RWPE2 (cell line): ENCODE results near the gene SPIRE2.

Experiments used
- ATAC-seq: fragments of 200-7000 bp; cut with Tn5 transposase; 3 replicates; pipeline ENCODE4 v1.9.1; 2021; ENCODE audit warnings: low read depth
- DNase-seq: peaks from one replicate; pipeline ENCODE4 v3.0.0-alpha.2; 2020; ENCODE audit warnings: low spot score
- H3K27ac ChIP-seq: fragments of 450-650 bp; 2 replicates; pipeline ENCODE4 v1.5.1; 2017; ENCODE audit warnings: mild to moderate bottlenecking; ENCODE audit not compliant: poor library complexity, severe bottlenecking
- H3K27me3 ChIP-seq: fragments of 250-450 bp; sonication (Bioruptor Pico); 2 replicates; pipeline ENCODE4 v1.5.1; 2021; ENCODE audit warnings: mild to moderate bottlenecking, moderate library complexity; ENCODE audit not compliant: insufficient read depth, poor library complexity, severe bottlenecking
- H3K36me3 ChIP-seq: fragments of 250-450 bp; sonication (Bioruptor Pico); 2 replicates; pipeline ENCODE4 v1.5.1; 2020; ENCODE audit warnings: low read depth, mild to moderate bottlenecking, moderate library complexity
- H3K4me1 ChIP-seq: fragments of 250-450 bp; sonication (Bioruptor Pico); 2 replicates; pipeline ENCODE4 v1.5.1; 2021; ENCODE audit warnings: mild to moderate bottlenecking, moderate library complexity; ENCODE audit not compliant: insufficient read depth, poor library complexity, severe bottlenecking
- H3K4me3 ChIP-seq: fragments of 250-450 bp; sonication (Bioruptor Pico); 2 replicates; pipeline ENCODE4 v1.5.1; 2021; ENCODE audit warnings: mild to moderate bottlenecking, moderate library complexity; ENCODE audit not compliant: severe bottlenecking
- H3K9me3 ChIP-seq: fragments of 250-450 bp; sonication (Bioruptor Pico); 2 replicates; pipeline ENCODE4 v1.5.1; 2021; ENCODE audit warnings: mild to moderate bottlenecking, moderate library complexity; ENCODE audit not compliant: severe bottlenecking
- TF ChIP-seq, protein P1 (sequence below): fragments of 450-650 bp; IDR thresholded peaks from one replicate; pipeline ENCODE4 v1.5.1; 2017; ENCODE audit warnings: mild to moderate bottlenecking, moderate library complexity; ENCODE audit not compliant: poor library complexity, severe bottlenecking

SPIRE2 gene

GRCh38 chr16:89869911-89870310 is 41.6 kb downstream of the SPIRE2 start:
- DNase-seq (no peak), ATAC-seq (no peak)
- Histone ChIP-seq H3K27ac (no peak overlapping the region), H3K4me3 (no peak overlapping the region), H3K36me3 (peaks cover 5% of the 10 kb centered on the region), H3K4me1 (peaks cover 5% of the 10 kb centered on the region), H3K27me3 (no peaks in the 10 kb centered on the region), H3K9me3 (peaks cover 6% of the 10 kb centered on the region)
- TF ChIP-seq, protein P1, sequence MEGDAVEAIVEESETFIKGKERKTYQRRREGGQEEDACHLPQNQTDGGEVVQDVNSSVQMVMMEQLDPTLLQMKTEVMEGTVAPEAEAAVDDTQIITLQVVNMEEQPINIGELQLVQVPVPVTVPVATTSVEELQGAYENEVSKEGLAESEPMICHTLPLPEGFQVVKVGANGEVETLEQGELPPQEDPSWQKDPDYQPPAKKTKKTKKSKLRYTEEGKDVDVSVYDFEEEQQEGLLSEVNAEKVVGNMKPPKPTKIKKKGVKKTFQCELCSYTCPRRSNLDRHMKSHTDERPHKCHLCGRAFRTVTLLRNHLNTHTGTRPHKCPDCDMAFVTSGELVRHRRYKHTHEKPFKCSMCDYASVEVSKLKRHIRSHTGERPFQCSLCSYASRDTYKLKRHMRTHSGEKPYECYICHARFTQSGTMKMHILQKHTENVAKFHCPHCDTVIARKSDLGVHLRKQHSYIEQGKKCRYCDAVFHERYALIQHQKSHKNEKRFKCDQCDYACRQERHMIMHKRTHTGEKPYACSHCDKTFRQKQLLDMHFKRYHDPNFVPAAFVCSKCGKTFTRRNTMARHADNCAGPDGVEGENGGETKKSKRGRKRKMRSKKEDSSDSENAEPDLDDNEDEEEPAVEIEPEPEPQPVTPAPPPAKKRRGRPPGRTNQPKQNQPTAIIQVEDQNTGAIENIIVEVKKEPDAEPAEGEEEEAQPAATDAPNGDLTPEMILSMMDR, result no peak

DNA sequence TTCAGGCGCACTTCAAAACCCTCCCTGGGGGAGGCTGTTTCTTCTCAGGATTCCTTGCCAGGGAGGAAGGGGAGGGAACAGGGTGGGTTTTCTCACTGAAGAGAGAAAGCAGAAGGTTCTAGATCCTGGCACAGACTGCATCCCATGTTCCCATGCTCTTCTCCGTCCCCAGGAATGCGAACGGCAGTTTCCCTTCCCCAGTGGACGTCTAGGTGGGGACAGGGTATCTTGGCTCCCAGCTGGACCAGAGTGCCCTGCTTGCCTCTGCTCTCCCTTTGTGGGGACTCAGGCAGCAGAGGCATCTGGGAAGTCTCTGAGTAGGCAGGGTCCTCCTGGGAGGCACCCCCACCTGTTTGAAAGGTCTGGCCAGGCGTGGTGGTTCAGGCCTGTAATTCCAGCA is 42.2 kb downstream of the SPIRE2 start:
- ATAC-seq, result no peak
- Histone ChIP-seq H3K4me3 (no peak overlapping the region), H3K36me3 (peaks cover 9% of the 10 kb centered on the region), H3K27ac (no peak overlapping the region), H3K4me1 (peaks cover 5% of the 10 kb centered on the region), H3K27me3 (no peaks in the 10 kb centered on the region), H3K9me3 (peaks cover 6% of the 10 kb centered on the region)
- no peak for DNase-seq
- TF ChIP-seq, protein P1, result no peak

GRCh38 chr16:89871895-89872294 is 43.6 kb downstream of the SPIRE2 start:
- no peak overlapping the region for H3K27ac ChIP-seq
- H3K36me3 ChIP-seq, result peaks cover 18% of the 10 kb centered on the region
- H3K27me3 ChIP-seq, result no peaks in the 10 kb centered on the region
- ATAC-seq (no peak), DNase-seq (no peak)
- peaks cover 6% of the 10 kb centered on the region for H3K9me3 ChIP-seq
- peaks cover 5% of the 10 kb centered on the region for H3K4me1 ChIP-seq
- no peak overlapping the region for H3K4me3 ChIP-seq
- TF ChIP-seq, protein P1, result no peak

- Histone ChIP-seq H3K4me1 (peaks cover 5% of the 10 kb centered on the region), H3K27me3 (no peaks in the 10 kb centered on the region)
- TF ChIP-seq, protein P1, result no peak
Observed at GRCh38 chr16:89873109-89873971, 45.1 kb downstream of the SPIRE2 start, which contains the start of gene TCF25. Gene TCF25 (plus strand): TSS chr16:89873592. CDS start chr16:89873668, 76 bp downstream.

More at GRCh38 chr16:89873109-89873971, 45.1 kb downstream of the SPIRE2 start, which contains the start of gene TCF25:
- Histone ChIP-seq H3K36me3 (peaks cover 26% of the 10 kb centered on the region), H3K9me3 (peaks cover under 1% of the 10 kb centered on the region), H3K27ac (peak within 1 kb of the TSS; percentile 93), H3K4me3 (peak within 1 kb of the TSS; percentile 61)
- DNase-seq (no peak), ATAC-seq (peak; percentile 65)
